Left lung (tissue), 10 donors: ENCODE measurements around the gene ASTN2. TPM values are rescaled to one million over a fixed set of nuclear protein-coding genes. Genes with fewer than 3 reads are reported as not detected.

Experiments
- ATAC-seq: fragments of 200-7000 bp; cut with Tn5 transposase; one replicate; pipeline ENCODE4 v1.9.1; 2020; ENCODE audit warnings: moderate library complexity
- DNase-seq, 4 donors: peaks; one replicate each; pipeline ENCODE4 v3.0.0-alpha.2; 2013 to 2020
- H3K27ac ChIP-seq, 2 donors: fragments of 200-600 bp; sonication (generic) in 1 of 2; one replicate each; pipeline versions ENCODE4 v1.5.0 to v1.8.0; 2020 to 2021
- H3K27me3 ChIP-seq, 2 donors: fragments of 200-600 bp; sonication (generic) in 1 of 2; one replicate each; pipeline versions ENCODE4 v1.5.0 to v1.8.0; 2020 to 2021
- H3K36me3 ChIP-seq, 2 donors: fragments of 200-600 bp; sonication (generic) in 1 of 2; one replicate each; pipeline versions ENCODE4 v1.5.0 to v1.8.0; 2020 to 2021
- H3K4me1 ChIP-seq, 2 donors: fragments of 200-600 bp; one replicate each; pipeline ENCODE4 v1.8.0; 2021
- H3K4me3 ChIP-seq, 2 donors: fragments of 200-600 bp; sonication (generic) in 1 of 2; one replicate each; pipeline versions ENCODE4 v1.5.0 to v1.8.0; 2020 to 2021; ENCODE audit warnings: mild to moderate bottlenecking in 1 of 2
- H3K9me3 ChIP-seq, 2 donors: fragments of 200-600 bp; sonication (generic) in 1 of 2; one replicate each; pipeline versions ENCODE4 v1.5.0 to v1.8.0; 2020 to 2021
- intact Hi-C, 2 donors: fragments of 100-400 bp; cut with DNase I; formaldehyde crosslinking; loops; one replicate each; pipeline versions ENCODE4 v1.11.2 to v1.14.2; 2022
- polyA plus RNA-seq, 6 donors: library from polyadenylated mRNA; unstranded; fragments of 120-200 nt; gene quantifications; one replicate each; pipeline ENCODE4 v1.2.1, GENCODE V29; 2013; ENCODE audit not compliant: insufficient read length in 6 of 6
- total RNA-seq, 2 donors: library from RNA; stranded (reverse); fragmentation: NEBNext Ultra II Directional; extraction: Animal tissue kit (Norgen Biotek cat#: 25700); gene quantifications; one replicate each; pipeline ENCODE4 v1.2.1, GENCODE V29; 2021
- TF ChIP-seq, protein P1 (sequence below), 2 donors: fragments of 200-600 bp; sonication (generic) in 1 of 2; IDR thresholded peaks; one replicate each; pipeline versions ENCODE4 v1.5.0 to v1.8.0; 2021; ENCODE audit warnings: antibody characterized with exemption in 2 of 2
- donor health status: DM: no; HTN: yes; CAD: no.
- donor health status: DM: no; HTN: no; CAD: no.

ASTN2 gene
- total and polyA plus RNA-seq, 8 donors, result 3.1 to 5.5 (median 4.5) TPM

GRCh38 chr9:117123729-117124128, 291.1 kb downstream of the ASTN2 start:
- H3K27ac ChIP-seq, result no peak overlapping the region
- ATAC-seq (no peak), DNase-seq (no peak)
- H3K4me1 ChIP-seq, result no peaks in the 10 kb centered on the region
- TF ChIP-seq, protein P1, sequence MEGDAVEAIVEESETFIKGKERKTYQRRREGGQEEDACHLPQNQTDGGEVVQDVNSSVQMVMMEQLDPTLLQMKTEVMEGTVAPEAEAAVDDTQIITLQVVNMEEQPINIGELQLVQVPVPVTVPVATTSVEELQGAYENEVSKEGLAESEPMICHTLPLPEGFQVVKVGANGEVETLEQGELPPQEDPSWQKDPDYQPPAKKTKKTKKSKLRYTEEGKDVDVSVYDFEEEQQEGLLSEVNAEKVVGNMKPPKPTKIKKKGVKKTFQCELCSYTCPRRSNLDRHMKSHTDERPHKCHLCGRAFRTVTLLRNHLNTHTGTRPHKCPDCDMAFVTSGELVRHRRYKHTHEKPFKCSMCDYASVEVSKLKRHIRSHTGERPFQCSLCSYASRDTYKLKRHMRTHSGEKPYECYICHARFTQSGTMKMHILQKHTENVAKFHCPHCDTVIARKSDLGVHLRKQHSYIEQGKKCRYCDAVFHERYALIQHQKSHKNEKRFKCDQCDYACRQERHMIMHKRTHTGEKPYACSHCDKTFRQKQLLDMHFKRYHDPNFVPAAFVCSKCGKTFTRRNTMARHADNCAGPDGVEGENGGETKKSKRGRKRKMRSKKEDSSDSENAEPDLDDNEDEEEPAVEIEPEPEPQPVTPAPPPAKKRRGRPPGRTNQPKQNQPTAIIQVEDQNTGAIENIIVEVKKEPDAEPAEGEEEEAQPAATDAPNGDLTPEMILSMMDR (IDR thresholded peaks at IDR 0.05), result no peak
- no peaks in the 10 kb centered on the region for H3K9me3 ChIP-seq
- H3K36me3 ChIP-seq, result no peaks in the 10 kb centered on the region
- H3K4me3 ChIP-seq, result no peak overlapping the region
- H3K27me3 ChIP-seq, result no peaks in the 10 kb centered on the region
- intact Hi-C loops, result no loop called here

DNA sequence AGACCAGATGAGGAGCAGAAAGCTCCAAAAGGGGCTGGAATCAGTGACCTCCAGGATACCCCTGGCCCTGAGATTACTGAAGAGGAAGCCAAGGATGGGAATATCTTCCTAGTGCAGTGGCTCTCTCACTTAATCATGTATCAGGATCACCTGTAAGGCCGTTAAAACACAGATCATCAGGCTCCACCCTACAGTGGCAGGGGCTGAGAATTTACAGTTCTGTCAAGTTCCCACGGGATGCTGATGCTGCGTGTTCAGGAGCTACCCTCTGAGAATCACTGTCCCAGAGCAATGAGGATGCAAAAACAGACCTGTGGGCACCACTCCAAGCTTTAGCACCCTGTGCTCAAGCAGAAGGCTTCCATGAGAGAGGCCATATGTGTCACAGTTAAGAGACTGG, 291.9 kb downstream of the ASTN2 start:
- Histone ChIP-seq H3K27ac (no peak overlapping the region), H3K27me3 (no peaks in the 10 kb centered on the region), H3K4me1 (no peaks in the 10 kb centered on the region), H3K4me3 (no peak overlapping the region), H3K9me3 (no peaks in the 10 kb centered on the region), H3K36me3 (no peaks in the 10 kb centered on the region)
- intact Hi-C loops, result no loop called here
- DNase-seq (no peak), ATAC-seq (no peak)
- TF ChIP-seq, protein P1 (IDR thresholded peaks at IDR 0.05), result no peak

GRCh38 chr9:117122102-117122501, 292.8 kb downstream of the ASTN2 start:
- Histone ChIP-seq H3K36me3 (no peaks in the 10 kb centered on the region), H3K27me3 (no peaks in the 10 kb centered on the region), H3K4me3 (no peak overlapping the region), H3K27ac (no peak overlapping the region), H3K4me1 (no peaks in the 10 kb centered on the region), H3K9me3 (no peaks in the 10 kb centered on the region)
- no peak for ATAC-seq
- intact Hi-C loops, result no loop called here
- TF ChIP-seq, protein P1 (IDR thresholded peaks at IDR 0.05), result no peak
- no peak for DNase-seq

DNA sequence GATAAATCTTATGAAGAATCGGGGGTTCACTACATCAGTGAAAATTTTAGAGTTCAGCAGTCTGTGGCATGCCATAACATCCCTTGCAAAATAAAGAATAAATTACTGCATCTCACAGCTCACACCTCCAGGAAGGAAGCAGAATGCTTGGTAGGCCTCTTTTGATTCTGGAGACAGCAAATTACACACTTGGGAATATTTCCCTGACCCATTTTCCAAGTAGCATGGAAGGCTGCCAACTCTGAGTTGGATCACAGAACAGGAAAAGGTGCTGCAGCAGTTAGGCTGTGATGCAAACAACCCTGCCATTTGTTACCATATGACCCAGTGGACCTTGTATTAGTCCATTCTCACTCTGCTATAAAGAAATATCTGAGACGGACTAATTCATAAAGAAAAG, 293.5 kb downstream of the ASTN2 start:
- Histone ChIP-seq H3K9me3 (no peaks in the 10 kb centered on the region), H3K36me3 (no peaks in the 10 kb centered on the region), H3K27ac (no peak overlapping the region), H3K27me3 (no peaks in the 10 kb centered on the region), H3K4me3 (no peak overlapping the region), H3K4me1 (no peaks in the 10 kb centered on the region)
- ATAC-seq (no peak), DNase-seq (no peak)
- intact Hi-C loops, result no loop called here
- TF ChIP-seq, protein P1 (IDR thresholded peaks at IDR 0.05), result no peak

DNA sequence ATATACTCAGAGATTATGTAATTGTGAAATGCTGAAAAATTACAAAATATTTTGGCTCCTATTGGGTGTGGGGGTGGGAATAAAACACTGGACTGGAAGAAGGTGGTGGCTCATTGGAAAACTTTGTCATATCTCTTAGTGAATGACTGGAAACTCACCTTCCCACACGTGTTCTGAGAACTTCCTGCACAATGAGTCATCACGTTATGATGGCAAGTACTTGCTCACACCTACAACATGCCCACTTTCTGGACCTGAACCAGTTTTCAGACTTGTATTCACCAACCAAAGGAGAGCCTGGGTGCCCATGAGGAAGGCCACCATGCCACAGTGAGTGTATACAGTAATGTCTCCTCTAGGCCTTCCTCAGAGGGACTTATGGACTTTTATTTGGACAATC, 294.8 kb downstream of the ASTN2 start:
- Histone ChIP-seq H3K27ac (no peak overlapping the region), H3K9me3 (no peaks in the 10 kb centered on the region), H3K36me3 (no peaks in the 10 kb centered on the region), H3K4me1 (no peaks in the 10 kb centered on the region), H3K4me3 (no peak overlapping the region), H3K27me3 (no peaks in the 10 kb centered on the region)
- no peak for DNase-seq
- TF ChIP-seq, protein P1 (IDR thresholded peaks at IDR 0.05), result no peak
- intact Hi-C loops, result no loop called here
- ATAC-seq, result no peak
